HG02588 (cell line): ENCODE measurements around the gene CA10.
A peak's percentile ranks its signal among the peaks of the same experiment; 100 is the strongest.

Source experiments
- ATAC-seq: cut with Tn5 transposase; IDR thresholded peaks from one replicate; pipeline ENCODE4 v1.9.1; 2021; ENCODE audit warnings: mild to moderate bottlenecking, moderate library complexity; ENCODE audit not compliant: unreplicated experiment

CA10 gene

GRCh38 chr17:52147872-52148271, 10.6 kb downstream of the CA10 start:
- peak; percentile 67 for ATAC-seq

GRCh38 chr17:52147431-52147830, 11.1 kb downstream of the CA10 start:
- no peak for ATAC-seq

- ATAC-seq: no peak
These were observed 13.0 kb downstream of the CA10 start for GRCh38 chr17:52145476-52145875.

GRCh38 chr17:52143542-52143941, 15.0 kb downstream of the CA10 start:
- ATAC-seq: no peak

GRCh38 chr17:52140601-52141000, 17.9 kb downstream of the CA10 start:
- ATAC-seq: no peak

- no peak for ATAC-seq
These were observed 19.8 kb downstream of the CA10 start for GRCh38 chr17:52138752-52139151.

- no peak for ATAC-seq
These were observed 20.2 kb downstream of the CA10 start for GRCh38 chr17:52138350-52138749.

- ATAC-seq: no peak
These were observed 22.3 kb downstream of the CA10 start for GRCh38 chr17:52136166-52136565.

- ATAC-seq: no peak
These were observed 23.9 kb downstream of the CA10 start for GRCh38 chr17:52134641-52135040.

GRCh38 chr17:52128721-52129120, 29.8 kb downstream of the CA10 start:
- no peak for ATAC-seq

GRCh38 chr17:52124993-52125392, 33.5 kb downstream of the CA10 start:
- ATAC-seq: no peak

- ATAC-seq: no peak
These were observed 34.0 kb downstream of the CA10 start for GRCh38 chr17:52124561-52124960.

- ATAC-seq: no peak
These were observed 38.0 kb downstream of the CA10 start for GRCh38 chr17:52120465-52120864.

GRCh38 chr17:52110923-52111581, 47.5 kb downstream of the CA10 start:
- ATAC-seq: no peak

- peak; percentile 45 for ATAC-seq
These were observed 51.8 kb downstream of the CA10 start for GRCh38 chr17:52106638-52107261.

- no peak for ATAC-seq
These were observed 52.4 kb downstream of the CA10 start for GRCh38 chr17:52106072-52106471.

GRCh38 chr17:52105591-52105990, 52.9 kb downstream of the CA10 start:
- ATAC-seq: no peak

- no peak for ATAC-seq
These were observed 62.5 kb downstream of the CA10 start for GRCh38 chr17:52096056-52096455.

- ATAC-seq: no peak
These were observed 74.3 kb downstream of the CA10 start for GRCh38 chr17:52084176-52084575.

GRCh38 chr17:52079496-52079895, 79.0 kb downstream of the CA10 start:
- no peak for ATAC-seq

- ATAC-seq: no peak
These were observed 86.8 kb downstream of the CA10 start for GRCh38 chr17:52071712-52072111.

GRCh38 chr17:52064791-52065211, 93.7 kb downstream of the CA10 start:
- ATAC-seq: no peak

- ATAC-seq: no peak
These were observed 109.0 kb downstream of the CA10 start for GRCh38 chr17:52049496-52049895.
